Measurements from ENCODE around the gene NOLC1. TPM values are rescaled to one million over a fixed set of nuclear protein-coding genes. Genes with fewer than 3 reads are reported as not detected.

Gene NOLC1
- 95.2 and 119 TPM in 2 replicates for total RNA-seq (2014; rRNA removed; shearing (Covaris generic))
- 126 and 135 TPM in 2 replicates for polyA plus RNA-seq (2015; cell fraction: cytosol; rRNA removed)
- 181 and 188 TPM in 2 replicates for polyA plus RNA-seq (2015; cell fraction: nucleus; rRNA removed)

GRCh38 chr10:102151774-102152544 lies at the start of gene NOLC1:
Gene NOLC1 (plus strand): TSS chr10:102152389. CDS start chr10:102152411, 22 bp downstream.
- DNase-seq (ENCODE audit: low read depth) = peak; percentile 100

- DNase-seq (ENCODE audit: low read depth) = peak; percentile 39
Observed at GRCh38 chr10:102102421-102102820, 49.8 kb upstream of the NOLC1 start.

GRCh38 chr10:102106998-102107397 lies 45.2 kb upstream of the NOLC1 start:
- DNase-seq (ENCODE audit: low read depth) = no peak

- no peak for DNase-seq (ENCODE audit: low read depth)
Observed at GRCh38 chr10:102109166-102110116, 42.7 kb upstream of the NOLC1 start.

GRCh38 chr10:102111276-102111675 lies 40.9 kb upstream of the NOLC1 start:
- DNase-seq (ENCODE audit: low read depth) = no peak

- DNase-seq (ENCODE audit: low read depth) = no peak
Observed at GRCh38 chr10:102112210-102112817, 39.9 kb upstream of the NOLC1 start.

- DNase-seq (ENCODE audit: low read depth) = no peak
Observed at GRCh38 chr10:102113261-102113955, 38.8 kb upstream of the NOLC1 start.

GRCh38 chr10:102113956-102114857 lies 38.0 kb upstream of the NOLC1 start:
- DNase-seq (ENCODE audit: low read depth) = no peak

GRCh38 chr10:102114861-102115618 lies 37.1 kb upstream of the NOLC1 start:
- peak; percentile 79 for DNase-seq (ENCODE audit: low read depth)

- DNase-seq (ENCODE audit: low read depth) = peak; percentile 36
Observed at GRCh38 chr10:102115775-102116174, 36.4 kb upstream of the NOLC1 start.

GRCh38 chr10:102116656-102117055 lies 35.5 kb upstream of the NOLC1 start:
- no peak for DNase-seq (ENCODE audit: low read depth)

- DNase-seq (ENCODE audit: low read depth) = peak; percentile 79
Observed at GRCh38 chr10:102117391-102118159, 34.6 kb upstream of the NOLC1 start.

- no peak for DNase-seq (ENCODE audit: low read depth)
Observed at GRCh38 chr10:102118867-102119266, 33.3 kb upstream of the NOLC1 start.

- DNase-seq (ENCODE audit: low read depth) = peak; percentile 63
Observed at GRCh38 chr10:102119417-102120141, 32.6 kb upstream of the NOLC1 start.

- peak; percentile 77 for DNase-seq (ENCODE audit: low read depth)
Observed at GRCh38 chr10:102120142-102120990, 31.8 kb upstream of the NOLC1 start, which contains the start of gene LDB1. Gene LDB1 (minus strand): TSS chr10:102120368. CDS start chr10:102120110, 258 bp downstream.

GRCh38 chr10:102120991-102121738 lies 31.0 kb upstream of the NOLC1 start:
- DNase-seq (ENCODE audit: low read depth) = peak; percentile 39

Measured in HT1080 (cell line).